Measurements from ENCODE around the gene REEP3. TPM values are rescaled to one million over a fixed set of nuclear protein-coding genes. Genes with fewer than 3 reads are reported as not detected.

Gene REEP3
- total RNA-seq, 4 donors from 2014 or later = 45.9 to 67.4 (median 63.3) TPM

- H3K4me1 ChIP-seq = peaks cover 0 to 49% (median 7%) of the 10 kb centered on the region in 4 donors
- WGBS, 2 donors = 42 to 53% methylated on average over 5 of the region's 5 CpGs
- no peak for DNase-seq (ENCODE audit: low spot score in 2 of 2)
- no peaks in the 10 kb centered on the region for H3K36me3 ChIP-seq
- peak overlapping the region in 2 of 4 donors; percentile 45 to 55 for H3K27ac ChIP-seq
- TF ChIP-seq CTCF (IDR thresholded peaks at IDR 0.05) (no peak), EP300 (IDR thresholded peaks at IDR 0.05) (no peak), POLR2A (IDR thresholded peaks at IDR 0.05) (no peak)
- H3K9me3 ChIP-seq = no peaks in the 10 kb centered on the region
- no peaks in the 10 kb centered on the region for H3K27me3 ChIP-seq
- H3K4me3 ChIP-seq = no peak overlapping the region
Measured at GRCh38 chr10:63583909-63584724, 62.9 kb downstream of the REEP3 start.

GRCh38 chr10:63584725-63585035 lies 63.5 kb downstream of the REEP3 start:
- peak overlapping the region in 2 of 4 donors; percentile 45 to 55 for H3K27ac ChIP-seq
- DNase-seq (ENCODE audit: low spot score in 2 of 2) = no peak
- H3K27me3 ChIP-seq = no peaks in the 10 kb centered on the region
- H3K36me3 ChIP-seq = no peaks in the 10 kb centered on the region
- peaks cover 0 to 45% (median 7%) of the 10 kb centered on the region in 4 donors for H3K4me1 ChIP-seq
- no peak overlapping the region for H3K4me3 ChIP-seq
- TF ChIP-seq POLR2A (IDR thresholded peaks at IDR 0.05) (no peak), EP300 (IDR thresholded peaks at IDR 0.05) (no peak), CTCF (IDR thresholded peaks at IDR 0.05) (no peak)
- H3K9me3 ChIP-seq = no peaks in the 10 kb centered on the region

DNA sequence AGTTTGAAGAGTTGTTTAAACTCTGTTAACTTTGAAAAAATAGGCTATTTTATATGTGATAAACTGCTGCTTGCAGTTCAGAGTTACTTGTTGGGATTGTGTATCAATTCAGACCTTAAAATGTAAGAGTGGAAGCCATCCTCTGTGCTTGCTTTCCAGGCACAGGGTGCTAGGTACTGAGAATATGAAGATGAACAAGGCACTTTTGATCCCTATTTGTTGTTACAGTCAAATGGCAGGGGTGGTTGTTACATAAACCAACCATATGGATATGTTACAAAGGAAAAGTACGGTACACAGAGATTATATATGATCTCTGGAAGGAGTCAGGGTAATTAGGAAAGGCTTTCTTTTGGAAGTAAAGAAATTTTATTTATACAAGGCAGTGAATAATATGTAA lies 63.8 kb downstream of the REEP3 start:
- Histone ChIP-seq H3K9me3 (no peaks in the 10 kb centered on the region), H3K4me1 (peaks cover 0 to 41% (median 7%) of the 10 kb centered on the region in 4 donors), H3K27ac (peak overlapping the region in 2 of 4 donors; percentile 45 to 55), H3K4me3 (no peak overlapping the region), H3K27me3 (no peaks in the 10 kb centered on the region), H3K36me3 (no peaks in the 10 kb centered on the region)
- 54 to 74% methylated on average over 1 of the region's 1 CpG for WGBS, 2 donors
- no peak for DNase-seq (ENCODE audit: low spot score in 2 of 2)
- TF ChIP-seq EP300 (IDR thresholded peaks at IDR 0.05) = no peak
- TF ChIP-seq POLR2A (IDR thresholded peaks at IDR 0.05) = no peak
- TF ChIP-seq CTCF (IDR thresholded peaks at IDR 0.05) = no peak

- Histone ChIP-seq H3K36me3 (no peaks in the 10 kb centered on the region), H3K27me3 (no peaks in the 10 kb centered on the region), H3K4me3 (no peak overlapping the region), H3K4me1 (peaks cover 0 to 38% (median 7%) of the 10 kb centered on the region in 4 donors), H3K9me3 (no peaks in the 10 kb centered on the region), H3K27ac (no peak overlapping the region)
- WGBS, 2 donors = 67 to 70% methylated on average over 2 of the region's 2 CpGs
- TF ChIP-seq POLR2A (IDR thresholded peaks at IDR 0.05) (no peak), EP300 (IDR thresholded peaks at IDR 0.05) (no peak), CTCF (IDR thresholded peaks at IDR 0.05) (no peak)
- DNase-seq (ENCODE audit: low spot score in 2 of 2) = no peak
Measured at GRCh38 chr10:63586043-63586442, 64.8 kb downstream of the REEP3 start.

DNA sequence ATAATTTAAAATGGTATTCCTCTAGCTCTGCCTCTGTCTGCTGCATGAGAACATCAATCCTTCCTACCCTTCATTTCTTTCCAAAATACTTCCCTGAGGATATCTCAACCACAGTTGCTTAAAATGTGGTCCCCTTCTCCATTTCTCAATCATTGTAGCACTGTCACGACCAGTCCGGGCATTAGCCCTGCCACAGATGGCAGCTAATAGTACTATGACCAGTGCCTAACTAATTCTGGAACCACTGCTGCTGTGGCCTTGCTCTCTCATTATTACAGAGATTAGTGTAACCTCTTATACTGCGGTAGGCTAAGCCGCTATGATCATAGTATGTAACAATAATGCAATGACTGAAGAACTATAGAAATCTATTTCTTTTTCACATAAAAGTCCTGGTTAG lies 66.0 kb downstream of the REEP3 start:
- TF ChIP-seq CTCF (IDR thresholded peaks at IDR 0.05) (no peak), POLR2A (IDR thresholded peaks at IDR 0.05) (no peak), EP300 (IDR thresholded peaks at IDR 0.05) (no peak)
- Histone ChIP-seq H3K4me3 (no peak overlapping the region), H3K4me1 (peaks cover 0 to 44% (median 7%) of the 10 kb centered on the region in 4 donors), H3K27ac (no peak overlapping the region), H3K27me3 (no peaks in the 10 kb centered on the region), H3K9me3 (no peaks in the 10 kb centered on the region), H3K36me3 (no peaks in the 10 kb centered on the region)
- no peak for DNase-seq (ENCODE audit: low spot score in 2 of 2)
- whole genome bisulfite sequencing, 2 donors = 95 to 96% methylated on average over 4 of the region's 4 CpGs
